K562 (cell line): ENCODE measurements around the gene CPED1. TPM values are rescaled to one million over a fixed set of nuclear protein-coding genes. Genes with fewer than 3 reads are reported as not detected.

ENCODE experiments used
- AFF1 ChIP-seq, 2 experiments: fragments of 450-650 bp; IDR thresholded peaks; 2 replicates each; pipeline ENCODE4 v1.6.1; 2018; ENCODE audit warnings: mild to moderate bottlenecking in 2 of 2, low read depth in 1 of 2; ENCODE audit not compliant: partially characterized antibody in 2 of 2
- ARNT ChIP-seq, 2 experiments: fragments of 450-650 bp; IDR thresholded peaks; 2 replicates each; pipeline ENCODE4 v1.6.1; 2016; ENCODE audit warnings: mild to moderate bottlenecking in 1 of 2
- BCL6 ChIP-seq: fragments of 250-450 bp; sonication (Bioruptor Pico); IDR thresholded peaks from 2 replicates; pipeline ENCODE4 v1.4.0; 2020
- CC2D1A ChIP-seq: fragments of 450-650 bp; IDR thresholded peaks from 2 replicates; pipeline ENCODE4 v1.6.1; 2017; ENCODE audit warnings: mild to moderate bottlenecking
- CREB3 ChIP-seq: fragments of 450-650 bp; conservative IDR thresholded peaks from 2 replicates; pipeline ENCODE4 v1.6.1; 2016; ENCODE audit warnings: missing genetic modification characterization, low read depth, mild to moderate bottlenecking, missing compliant biosample characterization, moderate library complexity
- CTBP1 ChIP-seq: fragments of 450-650 bp; IDR thresholded peaks from 2 replicates; pipeline ENCODE4 v1.6.1; 2016; ENCODE audit warnings: borderline replicate concordance
- FOXK2 ChIP-seq, 2 experiments: fragments of 450-650 bp; IDR thresholded peaks in 1 of 2; conservative IDR thresholded peaks in 1 of 2; 2 replicates each; pipeline ENCODE4 v1.6.1; 2016; ENCODE audit warnings: low read depth in 2 of 2, mild to moderate bottlenecking in 1 of 2
- FOXM1 ChIP-seq, 2 experiments: fragments of 450-650 bp in 1 of 2; sonication (generic) in 1 of 2; formaldehyde crosslinking in 1 of 2; IDR thresholded peaks; 2 replicates each; pipeline versions ENCODE4 v1.6.1 to v1.9.0; 2017 to 2022; ENCODE audit warnings: low read depth in 2 of 2, mild to moderate bottlenecking in 2 of 2, missing genetic modification reagents in 1 of 2, moderate library complexity in 1 of 2
- HDGF ChIP-seq: fragments of 450-650 bp; IDR thresholded peaks from 2 replicates; pipeline ENCODE4 v1.6.1; 2016
- HMGN3 ChIP-seq: IDR thresholded peaks from 2 replicates; pipeline ENCODE4 v1.6.1; 2011; ENCODE audit warnings: borderline replicate concordance, low read depth, mild to moderate bottlenecking, mixed read lengths, low read length; ENCODE audit not compliant: insufficient read length; ENCODE audit errors: extremely low read depth
- JUNB ChIP-seq: fragments of 450-650 bp; formaldehyde crosslinking; conservative IDR thresholded peaks from 2 replicates; pipeline ENCODE4 v1.4.0; 2020; ENCODE audit warnings: mild to moderate bottlenecking
- MAX ChIP-seq: sonication (generic); formaldehyde crosslinking; IDR thresholded peaks from 2 replicates; pipeline ENCODE4 v1.9.0; 2022; ENCODE audit warnings: mild to moderate bottlenecking, missing genetic modification reagents
- MAZ ChIP-seq, 2 experiments: fragments of 450-650 bp in 1 of 2; sonication (generic) in 1 of 2; formaldehyde crosslinking; IDR thresholded peaks in 1 of 2; conservative IDR thresholded peaks in 1 of 2; 2 replicates each; pipeline versions ENCODE4 v1.4.0 to v1.5.0; 2020; ENCODE audit warnings: mild to moderate bottlenecking in 1 of 2, missing genetic modification reagents in 1 of 2
- MLLT1 ChIP-seq, 2 experiments: fragments of 450-650 bp; IDR thresholded peaks; 2 replicates each; pipeline ENCODE4 v1.6.1; 2016
- SMAD4 ChIP-seq: fragments of 250-450 bp; sonication (Bioruptor Pico); conservative IDR thresholded peaks from 2 replicates; pipeline ENCODE4 v1.8.0; 2021; ENCODE audit warnings: inconsistent platforms, mild to moderate bottlenecking, moderate library complexity
- SMARCA4 ChIP-seq: fragments of 450-650 bp; IDR thresholded peaks from 2 replicates; pipeline ENCODE4 v1.6.1; 2016
- SMARCC2 ChIP-seq: fragments of 450-650 bp; IDR thresholded peaks from 2 replicates; pipeline ENCODE4 v1.6.1; 2017; ENCODE audit warnings: antibody characterized with exemption, moderate library complexity, mild to moderate bottlenecking, low read depth
- SNIP1 ChIP-seq: fragments of 450-650 bp; IDR thresholded peaks from 2 replicates; pipeline ENCODE4 v1.7.1; 2017; ENCODE audit warnings: low read depth, mild to moderate bottlenecking
- SOX6 ChIP-seq: fragments of 450-650 bp; IDR thresholded peaks from 2 replicates; pipeline ENCODE4 v1.6.1; 2014; ENCODE audit warnings: mild to moderate bottlenecking
- ZNF184 ChIP-seq: sonication (generic); formaldehyde crosslinking; IDR thresholded peaks from 2 replicates; pipeline ENCODE4 v1.5.0; 2020; ENCODE audit warnings: missing genetic modification reagents
- ZNF589 ChIP-seq: fragments of 200-800 bp; sonication (Bioruptor generic); IDR thresholded peaks from 2 replicates; pipeline ENCODE4 v1.6.1; 2016; ENCODE audit warnings: low read depth, missing genetic modification characterization, missing compliant biosample characterization
- ZNF668 ChIP-seq: fragments of 250-450 bp; sonication (Bioruptor Pico); IDR thresholded peaks from 2 replicates; pipeline ENCODE4 v1.8.0; 2022; ENCODE audit warnings: mild to moderate bottlenecking, inconsistent platforms
- polyA plus RNA-seq, 8 experiments: library from polyadenylated mRNA; depleted of rRNA in 4 of 8; stranded (reverse) in 5 of 8; unstranded in 3 of 8; fragments of >200 nt; fragmentation: Nextera tagmentation in 2 of 8; fragmentation: Illumina TruSeq in 1 of 8; extraction: Ambion mirVana in 2 of 8; extraction: Trizol in 1 of 8; gene quantifications; 2 replicates each; pipeline versions ENCODE4 v1.2.1 to v1.2.3, GENCODE V29; 2011 to 2014; ENCODE audit warnings: inconsistent platforms in 1 of 8, missing spikeins in 1 of 8
- total RNA-seq, 7 experiments: library from RNA; depleted of rRNA in 6 of 7; stranded (reverse); fragments of >200 nt in 6 of 7; fragmentation: Illumina TruSeq in 2 of 7; extraction: Trizol in 2 of 7; gene quantifications; 2 replicates each; pipeline versions ENCODE4 v1.2.1 to v1.2.3, GENCODE V29; 2011 to 2021; ENCODE audit warnings: low replicate concordance in 1 of 7

CPED1 gene
- total and polyA plus RNA-seq, 9 of the 15 experiments (the other 6 are each of a cell fraction or from before 2014, with no cell fraction given), result 195 to 393 (median 290) TPM

GRCh38 chr7:121045090-121045489, 56.6 kb downstream of the CPED1 start (continued):
- TF ChIP-seq CC2D1A (0 out of 2 replicates have a peak, but pooled peaks have one; percentile 19), ARNT (IDR thresholded peaks at IDR 0.05) (0 out of 4 replicates have a peak, but pooled peaks of 1 of the 2 experiments have one; percentile 21), HMGN3 (no peak), MAZ (CRISPR knock-in tag; conservative IDR thresholded peaks at IDR 0.05 in 1 of 2, IDR thresholded peaks at IDR 0.05 in 1 of 2) (peak in 1 of 2 experiments; percentile 37; a peak in 2 of 4 replicates), SOX6 (no peak), HDGF (0 out of 2 replicates have a peak, but pooled peaks have one; percentile 54), CTBP1 (peak; percentile 74; the same call in 1 of the 2 replicates), ZNF184 (no peak), CREB3 (tag) (0 out of 2 replicates have a peak, but pooled peaks have one; percentile 41), ZNF589 (no peak), SMAD4 (peak; percentile 47; the same call in 1 of the 2 replicates), MAX (CRISPR knock-in tag) (no peak), FOXM1 (IDR thresholded peaks at IDR 0.05; ENCODE audit: low read depth) (peak; percentile 26; the same call in 1 of the 2 replicates), FOXM1 (CRISPR knock-in tag; IDR thresholded peaks at IDR 0.05; ENCODE audit: low read depth) (no peak), JUNB (CRISPR knock-in tag) (0 out of 2 replicates have a peak, but pooled peaks have one; percentile 34), ZNF668 (CRISPR knock-in tag) (0 out of 2 replicates have a peak, but pooled peaks have one; percentile 28), MLLT1 (IDR thresholded peaks at IDR 0.05) (peak; percentile 85 to 89), SMARCA4 (peak; percentile 49; the same call in 1 of the 2 replicates), FOXK2 (conservative IDR thresholded peaks at IDR 0.05 in 1 of 2, IDR thresholded peaks at IDR 0.05 in 1 of 2; ENCODE audit: low read depth in 2 of 2) (0 out of 4 replicates have a peak, but pooled peaks of 1 of the 2 experiments have one; percentile 11), SNIP1 (no peak), SMARCC2 (peak; percentile 20; the same call in 1 of the 2 replicates), AFF1 (IDR thresholded peaks at IDR 0.05; ENCODE audit: low read depth in 1 of 2, partially characterized antibody in 2 of 2) (peak in 1 of 2 experiments; percentile 56), BCL6 (0 out of 2 replicates have a peak, but pooled peaks have one; percentile 29)
